Muscle of back (tissue), 11 donors: ENCODE measurements around the gene NLGN1. TPM values are rescaled to one million over a fixed set of nuclear protein-coding genes. Genes with fewer than 3 reads are reported as not detected.

ENCODE experiments used
- DNase-seq, 3 donors: peaks; one replicate each; pipeline versions ENCODE4 v3.0.0 to v3.0.0-alpha.2; 2013
- polyA plus RNA-seq, 10 donors: library from polyadenylated mRNA; unstranded; fragments of 120-200 nt; gene quantifications; one replicate each; pipeline ENCODE4 v1.2.1, GENCODE V29; 2013; ENCODE audit not compliant: insufficient read length in 10 of 10

Gene NLGN1
- polyA plus RNA-seq, 10 donors, result 1.5 to 2.7 (median 2.0) TPM

- DNase-seq, result no peak
Measured at GRCh38 chr3:173761161-173761560, 363.6 kb downstream of the NLGN1 start.

- DNase-seq, result no peak
Measured at GRCh38 chr3:173762501-173762900, 365.0 kb downstream of the NLGN1 start.

- DNase-seq, result no peak
Measured at GRCh38 chr3:173770011-173770410, 372.5 kb downstream of the NLGN1 start.

GRCh38 chr3:173770796-173771573, 373.4 kb downstream of the NLGN1 start:
- no peak for DNase-seq

- DNase-seq, result no peak
Measured at GRCh38 chr3:173773800-173774199, 376.3 kb downstream of the NLGN1 start.

GRCh38 chr3:173774294-173774693, 376.8 kb downstream of the NLGN1 start:
- no peak for DNase-seq

GRCh38 chr3:173778251-173778650, 380.7 kb downstream of the NLGN1 start:
- no peak for DNase-seq

- no peak for DNase-seq
Measured at GRCh38 chr3:173780067-173780466, 382.5 kb downstream of the NLGN1 start.

GRCh38 chr3:173785004-173785403, 387.5 kb downstream of the NLGN1 start:
- DNase-seq, result no peak

- no peak for DNase-seq
Measured at GRCh38 chr3:173789530-173790162, 392.1 kb downstream of the NLGN1 start.

- no peak for DNase-seq
Measured at GRCh38 chr3:173793963-173794362, 396.4 kb downstream of the NLGN1 start.

- no peak for DNase-seq
Measured at GRCh38 chr3:173796405-173796804, 398.9 kb downstream of the NLGN1 start.

GRCh38 chr3:173796890-173797289, 399.3 kb downstream of the NLGN1 start:
- no peak for DNase-seq

GRCh38 chr3:173799060-173799816, 401.7 kb downstream of the NLGN1 start:
- DNase-seq, result peak in 1 of 3 donors; percentile 2

GRCh38 chr3:173800154-173800553, 402.6 kb downstream of the NLGN1 start:
- DNase-seq, result no peak

GRCh38 chr3:173814809-173815208, 417.3 kb downstream of the NLGN1 start:
- DNase-seq, result no peak

- DNase-seq, result no peak
Measured at GRCh38 chr3:173819368-173819767, 421.8 kb downstream of the NLGN1 start.

GRCh38 chr3:173823911-173824460, 426.4 kb downstream of the NLGN1 start:
- no peak for DNase-seq

GRCh38 chr3:173825730-173826129, 428.2 kb downstream of the NLGN1 start:
- DNase-seq, result no peak

- no peak for DNase-seq
Measured at GRCh38 chr3:173826416-173826815, 428.9 kb downstream of the NLGN1 start.

- DNase-seq, result peak in 2 of 3 donors; percentile 2 to 8
Measured at GRCh38 chr3:173826901-173827609, 429.5 kb downstream of the NLGN1 start.

- no peak for DNase-seq
Measured at GRCh38 chr3:173838644-173839043, 441.1 kb downstream of the NLGN1 start.
